GM18519 (cell line): ENCODE results near the gene CHCHD2.
A peak's percentile ranks its signal among the peaks of the same experiment; 100 is the strongest.
"Not testable (repeated sequence)": the region's sequence is repeated elsewhere in the genome, so short reads cannot be mapped to it uniquely, and the experiment has no call there.

ENCODE experiments used
- ATAC-seq: cut with Tn5 transposase; IDR thresholded peaks from one replicate; pipeline ENCODE4 v1.9.1; 2021; ENCODE audit warnings: mild to moderate bottlenecking, moderate library complexity; ENCODE audit not compliant: unreplicated experiment, low FRiP score

The CHCHD2 gene

DNA sequence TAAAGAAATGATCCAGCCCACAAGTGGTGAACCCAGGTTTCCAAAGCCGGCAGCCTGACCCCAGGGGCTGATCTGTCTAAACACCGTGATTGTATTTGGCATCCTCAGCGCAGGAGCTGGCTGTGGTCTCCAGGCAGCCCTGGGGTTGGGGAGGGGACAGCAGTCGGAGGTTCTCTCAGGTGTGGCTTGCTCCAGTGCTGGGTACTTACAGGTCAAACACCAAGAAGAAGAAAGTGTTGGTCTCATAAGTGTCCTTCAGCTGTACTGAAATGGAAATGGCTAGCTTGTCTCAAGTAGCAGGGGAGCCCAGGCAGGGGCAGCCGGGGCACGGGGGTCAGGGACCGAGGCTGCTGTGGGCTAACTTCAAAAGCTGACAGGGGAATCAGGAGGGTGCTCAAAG is 19.5 kb downstream of the CHCHD2 start:
- ATAC-seq: no peak

DNA sequence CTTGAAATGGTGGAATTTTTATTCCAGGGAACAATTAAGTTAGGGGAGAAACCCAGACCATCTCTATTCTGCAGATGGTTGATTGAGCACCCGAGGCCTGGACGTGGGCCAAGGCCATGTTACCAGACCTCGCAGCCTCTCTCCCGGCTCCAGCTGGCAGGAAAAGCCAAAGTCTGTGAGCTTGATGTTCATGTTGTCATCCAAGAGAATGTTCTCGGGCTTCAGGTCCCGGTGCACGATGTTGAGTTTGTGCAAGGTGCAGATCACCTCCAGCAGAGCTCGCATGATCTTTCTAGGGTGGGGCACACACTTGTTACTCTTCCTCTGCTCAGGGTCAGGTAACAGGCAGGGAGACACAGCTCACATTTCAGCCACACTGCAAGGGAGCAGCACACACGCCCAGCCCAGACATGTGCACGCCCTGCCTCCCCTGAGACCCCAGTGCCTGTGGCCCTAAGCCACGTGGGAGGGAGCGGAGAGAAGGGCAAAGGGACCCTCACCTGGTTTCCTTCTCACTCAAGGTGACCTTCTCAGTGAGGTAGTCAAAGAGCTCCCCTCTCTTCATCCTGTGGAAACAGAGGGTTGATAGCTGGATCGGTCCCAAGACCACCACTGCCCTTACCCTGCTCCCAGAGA is 23.0 kb downstream of the CHCHD2 start:
- ATAC-seq: no peak

DNA sequence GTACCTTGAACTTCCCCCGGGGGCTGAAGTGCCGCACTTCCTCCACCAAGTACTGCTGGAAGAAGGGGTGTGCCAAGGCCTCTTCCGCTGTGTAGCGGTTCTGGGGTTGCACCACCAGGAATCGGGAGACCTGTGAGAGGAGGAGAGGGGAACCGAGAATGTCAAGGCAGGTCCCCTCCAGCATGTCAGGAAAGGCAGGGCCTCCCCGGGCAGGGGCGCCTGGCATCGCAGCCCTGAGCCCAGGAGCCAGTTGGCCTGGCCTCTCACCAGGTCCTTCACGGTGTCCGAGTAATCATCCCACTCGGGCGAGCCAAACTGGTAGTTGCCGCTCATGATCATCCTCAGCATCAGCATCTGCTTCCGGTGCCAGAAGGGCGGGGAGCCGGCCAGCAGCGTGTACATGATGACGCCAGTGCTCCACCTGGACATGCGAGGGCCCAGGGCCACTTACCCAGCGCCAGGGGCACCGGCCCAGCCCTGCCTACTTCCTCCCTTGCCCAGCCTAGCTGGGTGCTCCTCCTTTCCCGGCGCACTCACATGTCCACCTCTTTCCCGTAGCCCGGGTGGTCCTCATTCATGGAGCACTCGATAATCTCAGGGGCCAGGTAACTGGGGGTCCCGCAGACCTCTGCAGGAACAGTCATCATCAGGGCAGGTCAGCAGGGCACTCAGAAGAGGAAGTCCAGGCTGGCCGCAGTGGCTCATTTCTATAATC is 24.5 kb downstream of the CHCHD2 start:
- no peak for ATAC-seq

GRCh38 chr7:56080726-56081435 is 25.4 kb downstream of the CHCHD2 start:
- not testable (repeated sequence) for ATAC-seq

DNA sequence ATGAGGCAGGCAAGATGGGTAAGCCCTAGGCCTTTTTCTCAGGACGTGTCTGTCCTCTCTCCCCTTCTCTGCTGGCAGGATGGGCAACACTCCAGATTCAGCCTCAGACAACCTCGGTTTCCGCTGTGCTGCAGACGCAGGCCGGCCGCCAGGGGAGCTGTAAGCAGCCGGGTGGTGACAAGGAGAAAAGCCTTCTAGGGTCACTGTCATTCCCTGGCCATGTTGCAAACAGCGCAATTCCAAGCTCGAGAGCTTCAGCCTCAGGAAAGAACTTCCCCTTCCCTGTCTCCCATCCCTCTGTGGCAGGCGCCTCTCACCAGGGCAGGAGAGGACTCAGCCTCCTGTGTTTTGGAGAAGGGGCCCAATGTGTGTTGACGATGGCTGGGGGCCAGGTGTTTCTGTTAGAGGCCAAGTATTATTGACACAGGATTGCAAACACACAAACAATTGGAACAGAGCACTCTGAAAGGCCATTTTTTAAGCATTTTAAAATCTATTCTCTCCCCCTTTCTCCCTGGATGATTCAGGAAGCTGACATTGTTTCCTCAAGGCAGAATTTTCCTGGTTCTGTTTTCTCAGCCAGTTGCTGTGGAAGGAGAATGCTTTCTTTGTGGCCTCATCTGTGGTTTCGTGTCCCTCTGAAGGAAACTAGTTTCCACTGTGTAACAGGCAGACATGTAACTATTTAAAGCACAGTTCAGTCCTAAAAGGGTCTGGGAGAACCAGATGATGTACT is 26.7 kb downstream of the CHCHD2 start:
- no peak for ATAC-seq

DNA sequence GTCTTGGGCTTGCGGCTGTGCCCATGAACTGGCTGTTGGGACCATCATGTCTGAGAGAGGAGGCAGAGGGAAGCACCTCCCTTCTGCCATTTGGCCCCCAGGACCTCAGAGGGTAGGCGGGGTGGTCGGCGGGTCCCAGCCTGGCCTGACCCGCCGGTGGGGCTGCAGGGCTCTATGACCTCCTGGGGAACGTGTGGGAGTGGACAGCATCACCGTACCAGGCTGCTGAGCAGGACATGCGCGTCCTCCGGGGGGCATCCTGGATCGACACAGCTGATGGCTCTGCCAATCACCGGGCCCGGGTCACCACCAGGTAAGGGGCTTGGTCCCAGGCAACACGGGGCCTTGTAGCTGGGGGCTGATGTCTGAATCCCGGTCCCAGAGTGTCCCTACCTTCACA is 28.1 kb downstream of the CHCHD2 start:
- ATAC-seq: no peak

- ATAC-seq: no peak
Observed at GRCh38 chr7:56077681-56078080, 28.6 kb downstream of the CHCHD2 start.

DNA sequence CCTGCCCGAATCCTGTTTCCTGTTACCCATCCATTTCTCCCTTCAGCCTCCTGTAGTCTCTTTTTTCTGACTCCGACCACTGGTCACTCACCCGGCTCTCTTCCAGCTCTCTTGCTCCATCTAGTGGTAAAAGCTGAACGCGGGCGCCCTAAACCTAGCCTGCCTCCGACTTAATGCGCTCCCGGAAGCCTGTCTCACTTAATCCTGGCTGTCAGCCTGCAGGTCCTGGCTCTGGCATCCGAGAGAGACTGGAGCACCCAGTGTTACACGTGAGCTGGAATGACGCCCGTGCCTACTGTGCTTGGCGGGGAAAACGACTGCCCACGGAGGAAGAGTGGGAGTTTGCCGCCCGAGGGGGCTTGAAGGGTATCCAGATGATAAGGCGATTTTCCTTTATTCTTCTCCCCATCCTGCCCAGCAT is 31.9 kb downstream of the CHCHD2 start:
- ATAC-seq: no peak

DNA sequence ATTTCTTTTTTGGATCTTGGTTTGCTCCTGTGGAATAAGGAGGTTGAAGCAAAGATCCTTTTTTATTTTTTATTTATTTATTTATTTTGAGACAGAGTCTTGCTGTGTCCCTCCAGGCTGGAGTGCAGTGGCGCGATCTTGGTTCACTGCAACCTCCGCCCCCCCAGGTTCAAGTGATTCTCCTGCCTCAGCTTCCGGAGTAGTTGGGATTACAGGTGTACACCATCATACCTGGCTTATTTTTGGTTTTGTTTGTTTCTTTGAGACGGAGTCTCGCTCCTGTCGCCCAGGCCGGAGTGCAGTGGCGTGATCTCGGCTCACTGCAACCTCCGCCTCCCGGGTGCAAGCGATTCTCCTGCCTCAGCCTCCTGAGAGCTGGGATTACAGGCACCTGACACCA is 39.9 kb downstream of the CHCHD2 start:
- ATAC-seq: not testable (repeated sequence)

DNA sequence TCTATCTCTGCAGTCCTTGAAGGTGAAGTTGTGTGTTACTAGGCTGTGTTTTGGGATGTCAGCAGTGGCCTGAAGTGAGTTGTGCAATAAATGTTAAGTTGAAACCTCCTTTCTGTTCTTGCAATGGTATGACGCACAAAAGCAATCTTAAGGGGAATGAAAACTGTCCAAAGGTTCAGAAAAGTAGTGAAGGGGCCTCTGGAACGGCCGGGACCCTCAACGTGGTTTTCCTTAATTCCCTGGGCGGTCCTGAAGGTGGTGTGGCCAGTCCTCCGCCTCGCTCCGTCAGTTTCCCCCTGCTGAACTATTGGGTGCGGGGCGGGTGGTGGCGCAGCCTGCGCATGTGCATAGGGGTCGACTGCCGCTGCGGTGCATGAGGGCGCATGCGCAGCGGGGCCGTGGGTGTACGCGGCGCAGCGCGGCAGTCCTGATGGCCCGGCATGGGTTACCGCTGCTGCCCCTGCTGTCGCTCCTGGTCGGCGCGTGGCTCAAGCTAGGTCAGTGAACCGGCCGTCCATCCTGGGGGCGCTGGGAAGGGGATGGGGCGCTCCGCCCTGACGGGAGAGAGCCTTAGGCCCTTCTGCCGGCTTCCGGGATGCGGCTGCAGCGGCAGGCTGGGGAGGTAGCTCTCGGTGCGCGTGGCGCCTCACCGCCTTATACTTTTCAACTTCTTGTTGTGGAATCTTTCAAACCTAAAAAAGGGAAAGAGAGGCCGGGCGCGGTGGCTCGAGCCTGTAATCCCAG is 42.2 kb downstream of the CHCHD2 start, which contains the start of gene SUMF2:
Gene SUMF2, plus strand, starts transcription at position 405 of the 744 bp plus-strand sequence. Its CDS starts 26 bp downstream, at position 431.
- ATAC-seq: peak; percentile 76

DNA sequence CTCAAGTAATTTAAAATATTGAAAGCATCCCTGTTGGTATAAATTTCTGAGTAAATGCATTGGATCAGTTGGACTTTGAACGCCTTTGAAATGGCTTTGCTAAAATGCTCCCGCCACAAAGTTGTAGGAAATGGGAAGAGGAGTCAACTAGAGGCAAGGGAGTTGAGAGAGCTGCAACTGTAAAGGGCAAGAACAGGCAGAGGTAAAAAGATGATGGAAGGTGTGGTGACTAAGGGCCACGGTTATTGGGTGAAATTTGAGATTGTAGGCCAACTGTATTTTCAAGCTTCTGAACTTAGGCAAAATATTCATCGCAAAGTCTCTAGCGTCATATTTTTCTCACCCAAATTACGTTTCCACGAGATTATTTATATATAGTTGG is 42.8 kb downstream of the CHCHD2 start:
- no peak for ATAC-seq

DNA sequence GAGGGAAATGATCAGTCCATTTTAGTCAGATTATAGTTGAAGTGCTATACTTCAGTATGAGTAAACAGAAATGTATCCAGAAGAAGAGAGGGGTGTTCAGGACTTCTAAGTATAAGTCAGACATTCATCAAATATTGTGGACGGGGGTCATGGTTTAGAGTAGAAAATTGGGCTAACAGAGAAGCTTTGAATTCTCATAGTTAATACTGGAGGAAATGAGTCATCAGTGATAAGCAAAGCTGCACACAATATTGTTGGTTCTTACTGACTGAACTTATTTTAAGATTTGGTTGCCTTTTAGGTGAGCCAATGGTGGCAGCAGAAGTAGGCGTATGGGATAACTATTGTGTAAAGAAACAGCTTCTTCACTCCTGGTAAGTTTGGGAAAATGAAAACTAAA is 43.9 kb downstream of the CHCHD2 start:
- no peak for ATAC-seq

DNA sequence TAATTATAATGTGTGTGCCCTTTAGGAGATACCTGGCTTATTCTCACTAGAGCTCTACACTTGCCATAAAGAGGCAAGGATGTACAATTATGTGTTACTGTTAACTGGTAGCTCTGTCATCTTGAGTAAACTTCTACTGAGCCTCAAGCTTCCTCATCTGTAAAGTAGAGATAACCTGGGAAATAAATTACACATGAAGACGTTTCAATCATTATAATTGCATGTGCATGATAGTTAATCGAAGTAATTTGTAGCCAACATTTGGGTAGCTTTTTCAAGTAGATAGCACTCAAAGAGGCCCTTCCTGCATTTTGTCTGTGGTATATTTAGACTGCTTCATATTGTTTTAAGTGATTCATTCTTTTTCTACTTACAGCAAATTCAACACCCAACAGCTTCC is 52.3 kb downstream of the CHCHD2 start:
- no peak for ATAC-seq

- no peak for ATAC-seq
Observed at GRCh38 chr7:56053379-56053778, 52.9 kb downstream of the CHCHD2 start.
